ENCODE data around the gene FCAMR.

Gene FCAMR

GRCh38 chr1:206953626-206954025 is 16.6 kb downstream of the FCAMR start:
- Histone ChIP-seq H3K79me2 (ENCODE audit: control insufficient read depth, low read length) (no peaks in the 10 kb centered on the region), H3K36me3 (ENCODE audit: control insufficient read depth, low read length) (no peaks in the 10 kb centered on the region), H3K9me2 (replicated peaks; ENCODE audit: control insufficient read depth, low read length) (no peaks in the 10 kb centered on the region), H3K9me3 (ENCODE audit: control insufficient read depth, insufficient read depth, low read length) (no peaks in the 10 kb centered on the region; the same call in 1 of the 2 replicates), H3K4me1 (ENCODE audit: control insufficient read depth, low read length) (no peaks in the 10 kb centered on the region), H3K27ac (ENCODE audit: low read depth, low read length) (no peak overlapping the region), H3K4me2 (ENCODE audit: low read length) (no peak overlapping the region), H4K20me1 (ENCODE audit: control insufficient read depth, insufficient read depth, low read depth, low read length) (no peaks in the 10 kb centered on the region), H3K4me3 (ENCODE audit: low read length) (no peak overlapping the region), H3K27me3 (ENCODE audit: control insufficient read depth, low read length) (peaks cover 25% of the 10 kb centered on the region), H3F3A (ENCODE audit: control insufficient read depth, insufficient read depth) (no peaks in the 10 kb centered on the region)
- TF ChIP-seq CTCF (IDR thresholded peaks at IDR 0.05; ENCODE audit: low read depth, low read length, poor library complexity, severe bottlenecking) (no peak), EZH2phosphoT487 (IDR thresholded peaks at IDR 0.05; ENCODE audit: borderline replicate concordance, low read length) (no peak)

- H3K27me3 ChIP-seq (ENCODE audit: control insufficient read depth, low read length) = peaks cover 25% of the 10 kb centered on the region
- TF ChIP-seq CTCF (IDR thresholded peaks at IDR 0.05; ENCODE audit: low read depth, low read length, poor library complexity, severe bottlenecking) (no peak), EZH2phosphoT487 (IDR thresholded peaks at IDR 0.05; ENCODE audit: borderline replicate concordance, low read length) (no peak)
Observed at GRCh38 chr1:206953126-206953525, 17.1 kb downstream of the FCAMR start.

GRCh38 chr1:206952171-206952570 is 18.1 kb downstream of the FCAMR start:
- Histone ChIP-seq H4K20me1 (ENCODE audit: control insufficient read depth, insufficient read depth, low read depth, low read length) (no peaks in the 10 kb centered on the region), H3K4me2 (ENCODE audit: low read length) (no peak overlapping the region), H3K36me3 (ENCODE audit: control insufficient read depth, low read length) (no peaks in the 10 kb centered on the region), H3K9me2 (replicated peaks; ENCODE audit: control insufficient read depth, low read length) (no peaks in the 10 kb centered on the region), H3K27me3 (ENCODE audit: control insufficient read depth, low read length) (peaks cover 25% of the 10 kb centered on the region), H3K4me3 (ENCODE audit: low read length) (no peak overlapping the region), H3K79me2 (ENCODE audit: control insufficient read depth, low read length) (no peaks in the 10 kb centered on the region), H3K9me3 (ENCODE audit: control insufficient read depth, insufficient read depth, low read length) (no peaks in the 10 kb centered on the region; the same call in 1 of the 2 replicates), H3K27ac (ENCODE audit: low read depth, low read length) (no peak overlapping the region), H3K4me1 (ENCODE audit: control insufficient read depth, low read length) (no peaks in the 10 kb centered on the region), H3F3A (ENCODE audit: control insufficient read depth, insufficient read depth) (no peaks in the 10 kb centered on the region)
- no peak for TF ChIP-seq EZH2phosphoT487 (IDR thresholded peaks at IDR 0.05; ENCODE audit: borderline replicate concordance, low read length)

More at GRCh38 chr1:206953126-206953525, 17.1 kb downstream of the FCAMR start:
- H3F3A ChIP-seq (ENCODE audit: control insufficient read depth, insufficient read depth) = no peaks in the 10 kb centered on the region
- H3K4me3 ChIP-seq (ENCODE audit: low read length) = no peak overlapping the region
- H3K9me3 ChIP-seq (ENCODE audit: control insufficient read depth, insufficient read depth, low read length) = no peaks in the 10 kb centered on the region; the same call in 1 of the 2 replicates
- H3K36me3 ChIP-seq (ENCODE audit: control insufficient read depth, low read length) = no peaks in the 10 kb centered on the region
- no peak overlapping the region for H3K27ac ChIP-seq (ENCODE audit: low read depth, low read length)
- H3K4me1 ChIP-seq (ENCODE audit: control insufficient read depth, low read length) = no peaks in the 10 kb centered on the region
- H3K9me2 ChIP-seq (replicated peaks; ENCODE audit: control insufficient read depth, low read length) = no peaks in the 10 kb centered on the region
- no peak overlapping the region for H3K4me2 ChIP-seq (ENCODE audit: low read length)
- H3K79me2 ChIP-seq (ENCODE audit: control insufficient read depth, low read length) = no peaks in the 10 kb centered on the region
- no peaks in the 10 kb centered on the region for H4K20me1 ChIP-seq (ENCODE audit: control insufficient read depth, insufficient read depth, low read depth, low read length)

- TF ChIP-seq CTCF (IDR thresholded peaks at IDR 0.05; ENCODE audit: low read depth, low read length, poor library complexity, severe bottlenecking) (no peak), EZH2phosphoT487 (IDR thresholded peaks at IDR 0.05; ENCODE audit: borderline replicate concordance, low read length) (no peak)
- no peaks in the 10 kb centered on the region; the same call in 1 of the 2 replicates for H3K9me3 ChIP-seq (ENCODE audit: control insufficient read depth, insufficient read depth, low read length)
- H4K20me1 ChIP-seq (ENCODE audit: control insufficient read depth, insufficient read depth, low read depth, low read length) = no peaks in the 10 kb centered on the region
- H3K4me3 ChIP-seq (ENCODE audit: low read length) = no peak overlapping the region
- H3K27me3 ChIP-seq (ENCODE audit: control insufficient read depth, low read length) = peaks cover 25% of the 10 kb centered on the region
- no peak overlapping the region for H3K27ac ChIP-seq (ENCODE audit: low read depth, low read length)
- H3K9me2 ChIP-seq (replicated peaks; ENCODE audit: control insufficient read depth, low read length) = no peaks in the 10 kb centered on the region
- no peaks in the 10 kb centered on the region for H3F3A ChIP-seq (ENCODE audit: control insufficient read depth, insufficient read depth)
- no peak overlapping the region for H3K4me2 ChIP-seq (ENCODE audit: low read length)
- no peaks in the 10 kb centered on the region for H3K79me2 ChIP-seq (ENCODE audit: control insufficient read depth, low read length)
- no peaks in the 10 kb centered on the region for H3K36me3 ChIP-seq (ENCODE audit: control insufficient read depth, low read length)
- H3K4me1 ChIP-seq (ENCODE audit: control insufficient read depth, low read length) = no peaks in the 10 kb centered on the region
Observed at GRCh38 chr1:206951318-206952100, 18.8 kb downstream of the FCAMR start.
